GM12865 (cell line): Measurements from ENCODE around the gene PTPN6.

Experiments used
- DNase-seq: peaks from one replicate; pipeline ENCODE4 v3.0.0; 2010; ENCODE audit warnings: low read depth
- H3K4me3 ChIP-seq: 2 replicates; pipeline ENCODE4 v1.5.1; 2011; ENCODE audit warnings: mild to moderate bottlenecking, low read depth, low read length, control low read depth
- CTCF ChIP-seq: IDR thresholded peaks from 2 replicates; pipeline ENCODE4 v1.5.1; 2011; ENCODE audit warnings: low read length, control low read depth, low read depth, inconsistent platforms; ENCODE audit not compliant: insufficient read depth; ENCODE audit errors: missing control alignments

PTPN6 gene

DNA sequence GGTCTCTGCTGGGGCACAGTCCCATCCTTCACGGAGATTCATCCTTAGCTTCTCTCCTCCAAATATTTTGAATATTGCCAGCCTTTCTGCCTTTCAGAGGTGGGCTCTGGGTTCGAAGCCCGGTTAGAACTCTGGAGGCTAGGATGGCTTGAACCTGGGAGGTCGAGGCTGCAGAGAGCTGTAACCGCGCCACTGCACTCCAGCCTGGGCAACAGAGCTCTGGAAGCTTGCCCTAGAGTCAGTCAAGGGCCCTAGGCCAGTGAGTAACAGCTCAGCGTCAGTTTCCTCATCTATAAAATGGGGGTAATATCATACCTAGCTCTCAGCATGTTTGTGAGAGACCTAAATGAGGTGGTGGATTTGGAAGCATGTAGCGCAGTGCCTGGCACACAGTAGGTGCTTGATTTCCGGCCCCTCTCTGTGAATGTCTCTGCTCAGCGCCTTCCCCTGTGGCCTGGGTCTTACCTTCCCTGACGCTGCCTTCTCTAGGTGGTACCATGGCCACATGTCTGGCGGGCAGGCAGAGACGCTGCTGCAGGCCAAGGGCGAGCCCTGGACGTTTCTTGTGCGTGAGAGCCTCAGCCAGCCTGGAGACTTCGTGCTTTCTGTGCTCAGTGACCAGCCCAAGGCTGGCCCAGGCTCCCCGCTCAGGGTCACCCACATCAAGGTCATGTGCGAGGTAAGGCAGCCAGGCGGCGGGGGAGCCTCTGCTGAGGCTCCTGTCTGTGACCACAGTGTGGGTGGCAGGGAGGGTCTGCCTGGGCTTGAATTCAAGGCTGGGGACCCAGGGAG lies 3.4 kb downstream of the PTPN6 start:
- peak overlapping the region; percentile 76 for H3K4me3 ChIP-seq
- peak; percentile 50 for DNase-seq
- TF ChIP-seq CTCF = no peak

- TF ChIP-seq CTCF = no peak
- peak; percentile 42 for DNase-seq
- H3K4me3 ChIP-seq = peak overlapping the region; percentile 76
Measured at GRCh38 chr12:6955108-6956020, 4.2 kb downstream of the PTPN6 start.

GRCh38 chr12:6956021-6956727 lies 5.0 kb downstream of the PTPN6 start:
- peak overlapping the region; percentile 76 for H3K4me3 ChIP-seq

GRCh38 chr12:6957151-6957701 lies 6.1 kb downstream of the PTPN6 start:
- DNase-seq = peak; percentile 64
- no peak for TF ChIP-seq CTCF
- peak overlapping the region; percentile 76 for H3K4me3 ChIP-seq

More at GRCh38 chr12:6956021-6956727, 5.0 kb downstream of the PTPN6 start:
- peak; percentile 78 for DNase-seq
- no peak for TF ChIP-seq CTCF

DNA sequence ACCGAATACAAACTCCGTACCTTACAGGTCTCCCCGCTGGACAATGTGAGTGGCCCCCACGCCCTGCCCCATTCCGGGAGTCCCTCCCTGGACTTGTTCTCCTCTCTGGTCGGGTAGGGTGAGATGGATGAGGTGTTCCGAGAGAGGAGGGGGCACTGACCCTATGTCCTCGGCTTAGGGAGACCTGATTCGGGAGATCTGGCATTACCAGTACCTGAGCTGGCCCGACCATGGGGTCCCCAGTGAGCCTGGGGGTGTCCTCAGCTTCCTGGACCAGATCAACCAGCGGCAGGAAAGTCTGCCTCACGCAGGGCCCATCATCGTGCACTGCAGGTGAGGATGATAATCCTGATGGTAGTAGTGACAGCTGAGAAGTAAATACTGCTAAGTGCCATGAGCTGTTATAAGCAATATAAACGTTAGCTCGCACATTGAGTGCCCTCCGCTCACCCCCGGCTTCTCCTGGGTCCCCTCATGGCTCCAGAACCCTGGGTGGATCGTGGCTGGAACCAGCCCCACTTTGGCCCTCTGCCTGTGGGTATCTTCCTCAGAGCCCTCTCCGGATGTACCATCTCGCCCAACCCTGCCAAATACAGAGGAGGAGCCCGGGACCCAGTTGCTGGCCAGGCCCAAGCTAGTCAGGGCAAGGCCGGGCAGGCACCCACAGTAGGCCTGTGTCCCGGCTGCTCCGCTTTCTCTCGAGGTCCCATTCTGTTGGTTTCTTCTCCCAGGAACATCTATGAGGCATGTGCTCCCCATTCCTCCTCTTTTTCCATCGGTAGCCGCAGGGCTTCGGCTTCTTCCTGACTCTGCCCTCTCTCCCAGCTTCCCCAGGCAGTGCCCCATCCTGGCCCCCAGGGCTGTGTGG lies 6.8 kb downstream of the PTPN6 start:
- peak; percentile 53 for DNase-seq
- no peak for TF ChIP-seq CTCF
- peak overlapping the region; percentile 76 for H3K4me3 ChIP-seq
